Measurements from ENCODE around the gene LSR.

- TF ChIP-seq CTCF (IDR thresholded peaks at IDR 0.05) = no peak
- TF ChIP-seq ZFX (IDR thresholded peaks at IDR 0.05; ENCODE audit: borderline replicate concordance) = no peak
Observed at GRCh38 chr19:35207391-35207871, 41.4 kb upstream of the LSR start.

All from 22Rv1 (cell line).